SU-DHL-6 (cell line): ENCODE data around the gene AADAC.

ENCODE experiments used
- H2AFZ ChIP-seq: fragments of 200-600 bp; sonication (generic); 2 replicates; pipeline ENCODE4 v1.6.1; 2014; ENCODE audit warnings: low read depth, mild to moderate bottlenecking, moderate library complexity, mixed read lengths, antibody characterized with exemption, low read length; ENCODE audit not compliant: severe bottlenecking
- H3F3A ChIP-seq: fragments of 200-600 bp; shearing (Covaris generic); 2 replicates; pipeline ENCODE4 v1.6.0; 2016; ENCODE audit warnings: antibody characterized with exemption, mild to moderate bottlenecking; ENCODE audit not compliant: insufficient read depth
- H3K27ac ChIP-seq: fragments of 200-600 bp; sonication (generic); 2 replicates; pipeline ENCODE4 v1.5.1; 2016; ENCODE audit warnings: low read depth, mild to moderate bottlenecking, low read length, moderate library complexity, mixed read lengths
- H3K27me3 ChIP-seq: fragments of 200-600 bp; sonication (generic), shearing (Covaris generic); 2 replicates; pipeline ENCODE4 v1.6.0; 2014; ENCODE audit warnings: mild to moderate bottlenecking, low read length
- H3K36me3 ChIP-seq: fragments of 200-600 bp; sonication (generic); 2 replicates; pipeline ENCODE4 v1.6.1; 2014; ENCODE audit warnings: mild to moderate bottlenecking, low read length, mixed read lengths
- H3K4me2 ChIP-seq: fragments of 300-600, 200-600 bp; shearing (Covaris generic), sonication (generic); 2 replicates; pipeline ENCODE4 v1.6.0; 2014; ENCODE audit warnings: low read length, low read depth, mild to moderate bottlenecking; ENCODE audit not compliant: poor library complexity, severe bottlenecking
- H3K4me3 ChIP-seq: fragments of 200-600 bp; sonication (generic); 2 replicates; pipeline ENCODE4 v1.5.1; 2014; ENCODE audit warnings: antibody characterized with exemption, low read length, mild to moderate bottlenecking, mixed read lengths; ENCODE audit not compliant: insufficient read depth, poor library complexity, severe bottlenecking
- H3K79me2 ChIP-seq: fragments of 200-600 bp; sonication (generic); 2 replicates; pipeline ENCODE4 v1.6.1; 2014; ENCODE audit warnings: mild to moderate bottlenecking, low read length, moderate library complexity; ENCODE audit not compliant: insufficient read depth
- H3K9ac ChIP-seq: fragments of 200-600 bp; sonication (generic); 2 replicates; pipeline ENCODE4 v1.7.0; 2014; ENCODE audit warnings: mild to moderate bottlenecking, low read length
- H3K9me2 ChIP-seq: fragments of 200-600 bp; sonication (generic); replicated peaks from 2 replicates; pipeline ENCODE4 v1.6.1; 2014; ENCODE audit warnings: low read length; ENCODE audit not compliant: insufficient read depth
- H3K9me3 ChIP-seq: fragments of 200-600 bp; sonication (generic); 2 replicates; pipeline ENCODE4 v1.6.1; 2014; ENCODE audit warnings: low read length, mixed read lengths; ENCODE audit not compliant: insufficient read depth
- H4K20me1 ChIP-seq: fragments of 200-600 bp; sonication (generic); 2 replicates; pipeline ENCODE4 v1.6.1; 2014; ENCODE audit warnings: low read depth, mild to moderate bottlenecking, antibody characterized with exemption, low read length, moderate library complexity, mixed read lengths
- CTCF ChIP-seq: fragments of 200-600 bp; sonication (generic); IDR thresholded peaks from one replicate; pipeline ENCODE4 v1.5.1; 2017; ENCODE audit warnings: antibody characterized with exemption, mild to moderate bottlenecking, low read length, moderate library complexity; ENCODE audit not compliant: insufficient read depth, poor library complexity, severe bottlenecking
- EZH2phosphoT487 ChIP-seq: fragments of 200-600 bp; sonication (generic), shearing (Covaris generic); conservative IDR thresholded peaks from 2 replicates; pipeline ENCODE4 v1.6.1; 2018; ENCODE audit warnings: mild to moderate bottlenecking, antibody characterized with exemption, low read length, moderate library complexity, mixed read lengths

The AADAC gene

GRCh38 chr3:151775314-151776258 lies 38.3 kb upstream of the AADAC start:
- no peak for TF ChIP-seq CTCF
- TF ChIP-seq EZH2phosphoT487 = no peak
- Histone ChIP-seq H3K9ac (no peak overlapping the region), H3K36me3 (no peaks in the 10 kb centered on the region), H4K20me1 (no peaks in the 10 kb centered on the region), H3K27me3 (no peaks in the 10 kb centered on the region), H3K9me2 (no peaks in the 10 kb centered on the region), H3K27ac (no peak overlapping the region), H2AFZ (no peak overlapping the region), H3K9me3 (no peaks in the 10 kb centered on the region), H3K4me2 (no peak overlapping the region), H3K4me3 (no peak overlapping the region), H3F3A (no peaks in the 10 kb centered on the region), H3K79me2 (no peaks in the 10 kb centered on the region)

DNA sequence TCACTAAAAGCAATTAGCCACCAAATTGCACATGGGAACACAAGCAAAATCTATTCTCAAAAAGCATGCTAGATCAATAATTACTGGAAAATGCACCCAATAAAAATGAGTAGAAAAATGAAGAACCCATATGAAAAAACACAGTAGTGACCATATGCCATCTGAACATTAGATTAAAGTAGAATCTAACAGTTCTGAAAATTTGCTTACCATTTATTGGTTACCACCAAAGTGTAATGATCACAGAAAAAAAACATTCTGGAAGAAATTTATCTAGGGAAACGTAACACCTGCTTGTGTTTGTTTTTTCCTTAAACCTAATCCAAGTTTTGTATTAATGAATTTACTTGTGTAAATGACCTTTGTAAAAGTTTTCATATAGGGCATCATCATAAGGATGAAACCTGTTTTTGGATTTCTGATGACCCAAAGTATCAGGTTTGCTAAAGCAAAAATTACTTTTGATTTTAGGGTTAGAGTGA lies 37.6 kb upstream of the AADAC start:
- Histone ChIP-seq H3K27ac (no peak overlapping the region), H3K4me2 (no peak overlapping the region), H3F3A (no peaks in the 10 kb centered on the region), H3K9me2 (no peaks in the 10 kb centered on the region), H3K9me3 (no peaks in the 10 kb centered on the region), H3K79me2 (no peaks in the 10 kb centered on the region), H3K9ac (no peak overlapping the region), H3K36me3 (no peaks in the 10 kb centered on the region), H2AFZ (no peak overlapping the region), H4K20me1 (no peaks in the 10 kb centered on the region), H3K27me3 (no peaks in the 10 kb centered on the region), H3K4me3 (no peak overlapping the region)
- TF ChIP-seq CTCF (no peak), EZH2phosphoT487 (no peak)

GRCh38 chr3:151777880-151778279 lies 36.0 kb upstream of the AADAC start:
- Histone ChIP-seq H3K9me3 (no peaks in the 10 kb centered on the region), H3K27ac (no peak overlapping the region), H3K9ac (no peak overlapping the region), H3K9me2 (no peaks in the 10 kb centered on the region), H3K4me2 (no peak overlapping the region), H2AFZ (no peak overlapping the region), H4K20me1 (no peaks in the 10 kb centered on the region), H3F3A (no peaks in the 10 kb centered on the region), H3K79me2 (no peaks in the 10 kb centered on the region), H3K36me3 (no peaks in the 10 kb centered on the region), H3K4me3 (no peak overlapping the region), H3K27me3 (no peaks in the 10 kb centered on the region)
- TF ChIP-seq EZH2phosphoT487 (no peak), CTCF (no peak)
